22Rv1 (cell line): ENCODE results near the gene CALHM1.

Experiments used
- H3K27ac ChIP-seq: fragments of 450-650 bp; 2 replicates; pipeline ENCODE4 v1.5.1; 2017
- ZFX ChIP-seq: fragments of 450-650 bp; IDR thresholded peaks from 2 replicates; pipeline ENCODE4 v1.6.1; 2017; ENCODE audit warnings: antibody characterized with exemption, borderline replicate concordance
- TF ChIP-seq, protein P1 (sequence below): fragments of 450-650 bp; IDR thresholded peaks from 2 replicates; pipeline ENCODE4 v1.5.1; 2017; ENCODE audit warnings: mild to moderate bottlenecking

Gene CALHM1

DNA sequence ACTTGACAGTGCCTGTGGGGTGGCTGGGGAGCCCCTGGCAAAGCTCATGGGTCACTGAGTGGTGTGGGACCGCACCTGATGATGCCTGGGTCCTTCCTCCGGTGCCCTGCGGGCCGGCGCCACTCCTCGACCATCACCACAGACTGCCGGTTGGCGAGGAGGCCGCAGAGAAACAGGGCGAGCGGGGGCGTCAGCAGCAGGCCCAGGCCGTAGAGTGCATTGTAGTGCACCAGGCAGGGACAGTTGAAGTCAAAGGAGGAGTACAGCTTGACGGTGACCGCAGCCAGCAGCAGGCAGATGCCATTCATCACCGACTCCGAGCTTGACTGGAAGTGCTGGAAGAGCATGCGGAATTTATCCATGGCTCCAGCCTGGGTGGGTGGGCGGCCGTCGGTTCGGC, 20.0 kb upstream of the CALHM1 start:
- TF ChIP-seq, protein P1, sequence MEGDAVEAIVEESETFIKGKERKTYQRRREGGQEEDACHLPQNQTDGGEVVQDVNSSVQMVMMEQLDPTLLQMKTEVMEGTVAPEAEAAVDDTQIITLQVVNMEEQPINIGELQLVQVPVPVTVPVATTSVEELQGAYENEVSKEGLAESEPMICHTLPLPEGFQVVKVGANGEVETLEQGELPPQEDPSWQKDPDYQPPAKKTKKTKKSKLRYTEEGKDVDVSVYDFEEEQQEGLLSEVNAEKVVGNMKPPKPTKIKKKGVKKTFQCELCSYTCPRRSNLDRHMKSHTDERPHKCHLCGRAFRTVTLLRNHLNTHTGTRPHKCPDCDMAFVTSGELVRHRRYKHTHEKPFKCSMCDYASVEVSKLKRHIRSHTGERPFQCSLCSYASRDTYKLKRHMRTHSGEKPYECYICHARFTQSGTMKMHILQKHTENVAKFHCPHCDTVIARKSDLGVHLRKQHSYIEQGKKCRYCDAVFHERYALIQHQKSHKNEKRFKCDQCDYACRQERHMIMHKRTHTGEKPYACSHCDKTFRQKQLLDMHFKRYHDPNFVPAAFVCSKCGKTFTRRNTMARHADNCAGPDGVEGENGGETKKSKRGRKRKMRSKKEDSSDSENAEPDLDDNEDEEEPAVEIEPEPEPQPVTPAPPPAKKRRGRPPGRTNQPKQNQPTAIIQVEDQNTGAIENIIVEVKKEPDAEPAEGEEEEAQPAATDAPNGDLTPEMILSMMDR: no peak
- TF ChIP-seq ZFX: no peak
- no peak overlapping the region for H3K27ac ChIP-seq

- H3K27ac ChIP-seq: no peak overlapping the region
- TF ChIP-seq, protein P1: peak; percentile 47
- TF ChIP-seq ZFX: no peak
These were observed 17.5 kb upstream of the CALHM1 start for GRCh38 chr10:103476046-103476768.

GRCh38 chr10:103475437-103475836, 16.7 kb upstream of the CALHM1 start:
- TF ChIP-seq ZFX: no peak
- TF ChIP-seq, protein P1: no peak
- no peak overlapping the region for H3K27ac ChIP-seq

- no peak for TF ChIP-seq ZFX
- TF ChIP-seq, protein P1: no peak
- no peak overlapping the region for H3K27ac ChIP-seq
These were observed 15.4 kb upstream of the CALHM1 start for GRCh38 chr10:103474077-103474476.

DNA sequence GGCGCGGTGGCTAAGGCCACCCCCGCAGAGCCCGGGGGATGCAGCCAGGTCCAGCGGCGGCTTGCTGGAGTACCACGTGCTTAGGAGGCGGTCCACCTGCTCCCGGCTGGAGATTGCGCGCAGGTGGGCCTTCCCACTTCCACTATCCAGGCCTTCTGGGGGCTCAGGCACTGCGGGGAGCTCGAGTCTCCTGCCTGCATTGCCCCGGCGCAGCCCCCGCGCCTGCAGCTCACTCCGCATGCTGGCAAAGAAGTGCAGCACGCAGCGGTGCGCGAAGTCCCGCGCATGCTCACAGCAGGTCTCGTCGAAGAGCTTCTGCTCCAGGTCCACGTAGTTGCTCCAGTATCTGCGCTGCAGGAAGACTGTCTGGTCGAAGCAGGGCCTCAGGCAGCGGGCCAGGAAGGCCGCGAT, 14.6 kb upstream of the CALHM1 start:
- H3K27ac ChIP-seq: no peak overlapping the region
- TF ChIP-seq ZFX: no peak
- TF ChIP-seq, protein P1: no peak

- TF ChIP-seq ZFX: no peak
- TF ChIP-seq, protein P1: no peak
- H3K27ac ChIP-seq: no peak overlapping the region
These were observed 13.3 kb upstream of the CALHM1 start for GRCh38 chr10:103472005-103472404.

DNA sequence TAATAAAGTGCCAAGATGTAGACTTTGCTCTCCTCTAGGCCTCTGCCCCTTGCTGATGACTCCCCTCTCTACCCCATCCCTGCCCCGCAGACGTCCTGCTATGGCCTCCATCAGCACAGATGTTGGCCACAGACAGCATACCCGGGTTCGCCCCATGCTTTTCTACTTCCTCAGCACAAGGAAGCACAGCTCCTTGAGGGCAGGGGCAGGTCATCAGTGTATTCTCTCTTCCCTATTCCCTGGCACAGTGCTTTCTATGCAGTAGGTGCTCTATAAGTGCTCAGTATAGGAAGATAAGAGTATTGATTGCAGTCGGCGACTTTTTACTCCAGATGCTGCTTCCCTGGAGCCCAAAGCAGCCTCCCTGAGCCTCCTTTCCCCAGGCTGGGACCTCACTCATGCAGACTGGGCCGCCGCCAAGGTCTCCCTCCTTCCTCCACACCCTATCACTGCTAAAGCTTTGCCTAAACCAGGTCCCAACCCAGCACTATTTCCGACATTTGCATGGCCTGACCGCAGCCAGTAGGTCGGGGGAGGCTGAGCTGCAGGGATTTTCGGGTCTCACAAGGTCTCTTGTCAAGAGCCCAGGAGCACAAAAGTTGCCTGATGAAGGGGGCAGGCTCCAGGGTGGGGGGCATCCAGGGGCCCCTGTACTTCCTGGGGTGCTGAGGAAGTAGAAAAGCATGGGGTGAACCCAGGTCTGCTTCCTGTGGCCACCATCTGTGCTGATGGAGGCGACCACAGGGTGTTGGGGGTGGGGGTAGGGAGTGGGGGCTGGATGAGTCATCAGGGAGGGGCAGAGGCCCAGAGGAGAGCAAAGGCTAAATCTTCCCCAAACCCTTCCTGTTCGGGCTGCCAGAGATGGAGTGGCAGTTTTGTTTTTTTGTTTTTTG, 12.3 kb upstream of the CALHM1 start:
- no peak overlapping the region for H3K27ac ChIP-seq

More for the DNA sequence above, 12.3 kb upstream of the CALHM1 start:
- TF ChIP-seq, protein P1: no peak
- no peak for TF ChIP-seq ZFX
